Vagina (tissue), 2 donors: ENCODE measurements around the gene CSNK1D. TPM values are rescaled to one million over a fixed set of nuclear protein-coding genes. Genes with fewer than 3 reads are reported as not detected.
A peak's percentile ranks its signal among the peaks of the same experiment; 100 is the strongest.

ENCODE experiments used
- DNase-seq, 2 donors: peaks; one replicate each; pipeline ENCODE4 v3.0.0-alpha.2; 2017; ENCODE audit errors: extremely low spot score in 2 of 2
- H3K27ac ChIP-seq: fragments of 200-600 bp; sonication (generic); one replicate; pipeline ENCODE4 v1.5.1; 2019
- H3K27me3 ChIP-seq: fragments of 200-600 bp; sonication (generic); one replicate; pipeline ENCODE4 v1.5.1; 2019
- H3K36me3 ChIP-seq, 2 donors: fragments of 200-600 bp; sonication (generic); one replicate each; pipeline ENCODE4 v1.5.1; 2017 to 2019
- H3K4me1 ChIP-seq: fragments of 200-600 bp; sonication (generic); one replicate; pipeline ENCODE4 v1.5.1; 2019
- H3K4me3 ChIP-seq, 2 donors: fragments of 200-600 bp; sonication (generic); 1 replicate in 1 of 2; 2 replicates in 1 of 2; pipeline ENCODE4 v1.5.1; 2016 to 2019
- H3K9me3 ChIP-seq: fragments of 200-600 bp; sonication (generic); one replicate; pipeline ENCODE4 v1.5.1; 2019
- POLR2A ChIP-seq, 2 donors: fragments of 450-650 bp; IDR thresholded peaks; one replicate each; pipeline ENCODE4 v1.6.1; 2017; ENCODE audit warnings: antibody characterized with exemption in 2 of 2, mild to moderate bottlenecking in 2 of 2, moderate library complexity in 2 of 2
- POLR2AphosphoS5 ChIP-seq, 2 donors: sonication (generic); formaldehyde crosslinking; IDR thresholded peaks; one replicate each; pipeline ENCODE4 v1.9.0; 2017; ENCODE audit warnings: antibody characterized with exemption in 2 of 2, mild to moderate bottlenecking in 2 of 2, low read depth in 1 of 2; ENCODE audit not compliant: insufficient read depth in 1 of 2
- intact Hi-C: fragments of 100-400 bp; cut with DNase I; formaldehyde crosslinking; loops from one replicate; pipeline ENCODE4 v1.15.1; 2023
- total RNA-seq: library from RNA; depleted of rRNA; stranded (reverse); fragments of >200 nt; gene quantifications from one replicate; pipeline ENCODE4 v1.2.3, GENCODE V29; 2016
- TF ChIP-seq, protein P1 (sequence below), 3 experiments: fragments of 450-650 bp in 2 of 3; fragments of 200-600 bp in 1 of 3; sonication (generic) in 1 of 3; IDR thresholded peaks; one replicate each; pipeline ENCODE4 v1.5.1; 2017 to 2019; ENCODE audit warnings: antibody characterized with exemption in 3 of 3, mild to moderate bottlenecking in 2 of 3, moderate library complexity in 2 of 3

The CSNK1D gene
- total RNA-seq, 1 donor from 2014 or later: 67.8 TPM

DNA sequence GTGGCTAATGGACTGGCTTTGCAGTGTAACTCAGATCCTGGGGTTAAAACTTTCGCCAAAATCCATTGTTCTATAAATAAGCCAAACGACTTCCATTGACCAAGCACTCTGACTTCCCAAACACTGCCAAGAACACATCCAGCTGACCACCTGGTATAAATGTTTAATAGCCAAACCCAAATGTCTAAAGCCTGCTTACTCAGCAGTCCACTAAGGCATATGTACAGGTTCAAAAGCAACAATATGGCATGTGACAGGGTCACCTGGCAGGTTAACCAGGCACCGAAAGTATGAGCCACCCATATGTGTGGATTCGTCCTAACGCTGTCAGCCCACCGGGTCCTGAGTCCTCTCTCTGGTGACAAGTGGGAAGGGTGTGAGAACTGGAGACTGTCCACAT is 2.1 kb downstream of the CSNK1D start:
- Histone ChIP-seq H3K27me3 (no peaks in the 10 kb centered on the region), H3K4me1 (peaks cover 80% of the 10 kb centered on the region), H3K36me3 (peaks cover 0 to 15% of the 10 kb centered on the region in 2 donors), H3K9me3 (no peaks in the 10 kb centered on the region), H3K27ac (peak overlapping the region; percentile 98), H3K4me3 (no peak overlapping the region)
- TF ChIP-seq POLR2AphosphoS5 (IDR thresholded peaks at IDR 0.05; ENCODE audit: insufficient read depth in 1 of 2, low read depth in 1 of 2) (no peak), POLR2A (IDR thresholded peaks at IDR 0.05) (no peak)
- TF ChIP-seq, protein P1, sequence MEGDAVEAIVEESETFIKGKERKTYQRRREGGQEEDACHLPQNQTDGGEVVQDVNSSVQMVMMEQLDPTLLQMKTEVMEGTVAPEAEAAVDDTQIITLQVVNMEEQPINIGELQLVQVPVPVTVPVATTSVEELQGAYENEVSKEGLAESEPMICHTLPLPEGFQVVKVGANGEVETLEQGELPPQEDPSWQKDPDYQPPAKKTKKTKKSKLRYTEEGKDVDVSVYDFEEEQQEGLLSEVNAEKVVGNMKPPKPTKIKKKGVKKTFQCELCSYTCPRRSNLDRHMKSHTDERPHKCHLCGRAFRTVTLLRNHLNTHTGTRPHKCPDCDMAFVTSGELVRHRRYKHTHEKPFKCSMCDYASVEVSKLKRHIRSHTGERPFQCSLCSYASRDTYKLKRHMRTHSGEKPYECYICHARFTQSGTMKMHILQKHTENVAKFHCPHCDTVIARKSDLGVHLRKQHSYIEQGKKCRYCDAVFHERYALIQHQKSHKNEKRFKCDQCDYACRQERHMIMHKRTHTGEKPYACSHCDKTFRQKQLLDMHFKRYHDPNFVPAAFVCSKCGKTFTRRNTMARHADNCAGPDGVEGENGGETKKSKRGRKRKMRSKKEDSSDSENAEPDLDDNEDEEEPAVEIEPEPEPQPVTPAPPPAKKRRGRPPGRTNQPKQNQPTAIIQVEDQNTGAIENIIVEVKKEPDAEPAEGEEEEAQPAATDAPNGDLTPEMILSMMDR (IDR thresholded peaks at IDR 0.05): no peak
- no peak for DNase-seq
- intact Hi-C loops: no loop called here

DNA sequence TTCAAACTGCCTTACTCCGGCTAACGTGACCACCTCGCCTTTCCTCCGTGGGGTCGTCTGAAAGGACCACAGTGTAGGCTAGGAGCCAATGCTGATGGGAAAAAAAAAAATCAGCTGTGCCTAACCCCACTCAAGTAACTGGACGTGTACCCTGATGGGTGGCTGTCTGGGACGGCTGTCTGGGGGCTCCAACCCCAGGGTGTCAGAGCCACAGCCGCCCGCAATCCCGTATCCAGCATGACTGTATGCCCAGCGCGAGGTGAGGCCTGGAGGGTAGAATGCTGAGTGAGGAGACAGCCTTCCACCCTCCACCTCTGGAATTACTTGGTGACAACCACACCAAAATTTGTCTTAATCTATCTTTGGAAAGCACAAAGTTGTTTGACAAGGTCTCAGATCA is 2.8 kb downstream of the CSNK1D start:
- peak overlapping the region; percentile 98 for H3K27ac ChIP-seq
- H3K36me3 ChIP-seq: peaks cover 0 to 19% of the 10 kb centered on the region in 2 donors
- H3K4me3 ChIP-seq: no peak overlapping the region
- TF ChIP-seq, protein P1 (IDR thresholded peaks at IDR 0.05): no peak
- TF ChIP-seq POLR2A (IDR thresholded peaks at IDR 0.05): no peak
- TF ChIP-seq POLR2AphosphoS5 (IDR thresholded peaks at IDR 0.05; ENCODE audit: insufficient read depth in 1 of 2, low read depth in 1 of 2): no peak
- H3K4me1 ChIP-seq: peaks cover 86% of the 10 kb centered on the region
- no peaks in the 10 kb centered on the region for H3K27me3 ChIP-seq
- intact Hi-C loops: no loop called here
- H3K9me3 ChIP-seq: no peaks in the 10 kb centered on the region
- DNase-seq: no peak

GRCh38 chr17:82269882-82270500 is 3.5 kb downstream of the CSNK1D start:
- Histone ChIP-seq H3K4me1 (peaks cover 82% of the 10 kb centered on the region), H3K4me3 (no peak overlapping the region), H3K9me3 (no peaks in the 10 kb centered on the region), H3K36me3 (peaks cover 0 to 26% of the 10 kb centered on the region in 2 donors), H3K27ac (peak overlapping the region; percentile 15), H3K27me3 (no peaks in the 10 kb centered on the region)
- no peak for DNase-seq
- intact Hi-C loops: no loop called here
- no peak for TF ChIP-seq POLR2AphosphoS5 (IDR thresholded peaks at IDR 0.05; ENCODE audit: insufficient read depth in 1 of 2, low read depth in 1 of 2)
- no peak for TF ChIP-seq POLR2A (IDR thresholded peaks at IDR 0.05)
- TF ChIP-seq, protein P1 (IDR thresholded peaks at IDR 0.05): no peak

- no peak overlapping the region for H3K4me3 ChIP-seq
- TF ChIP-seq, protein P1 (IDR thresholded peaks at IDR 0.05): no peak
- TF ChIP-seq POLR2A (IDR thresholded peaks at IDR 0.05) (no peak), POLR2AphosphoS5 (IDR thresholded peaks at IDR 0.05; ENCODE audit: insufficient read depth in 1 of 2, low read depth in 1 of 2) (no peak)
- no peaks in the 10 kb centered on the region for H3K27me3 ChIP-seq
- H3K36me3 ChIP-seq: peaks cover 0 to 33% of the 10 kb centered on the region in 2 donors
- H3K4me1 ChIP-seq: peaks cover 75% of the 10 kb centered on the region
- no peak for DNase-seq
- peak overlapping the region; percentile 15 for H3K27ac ChIP-seq
- no peaks in the 10 kb centered on the region for H3K9me3 ChIP-seq
- intact Hi-C loops: no loop called here
Measured at GRCh38 chr17:82269138-82269881, 4.2 kb downstream of the CSNK1D start.
